SK-N-SH treated with all-trans-retinoic acid at 6 μM for 48 hours (cell line): Measurements from ENCODE around the gene XRN2.

Experiments used
- ATAC-seq: fragments of 200-7000 bp; cut with Tn5 transposase; 3 replicates; pipeline ENCODE4 v1.9.1; 2020; ENCODE audit warnings: mild to moderate bottlenecking, moderate library complexity
- ARNTL ChIP-seq: fragments of 450-650 bp; formaldehyde crosslinking; IDR thresholded peaks from 2 replicates; pipeline ENCODE4 v1.5.0; 2020; ENCODE audit warnings: low read depth, mild to moderate bottlenecking, moderate library complexity, borderline replicate concordance
- BACH2 ChIP-seq: fragments of 250-450 bp; sonication (Bioruptor Pico); IDR thresholded peaks from 2 replicates; pipeline ENCODE4 v1.9.0; 2021; ENCODE audit warnings: mild to moderate bottlenecking, borderline replicate concordance
- CREB5 ChIP-seq: fragments of 250-450 bp; sonication (Bioruptor Pico); IDR thresholded peaks from 2 replicates; pipeline ENCODE4 v1.5.1; 2020; ENCODE audit warnings: low read depth, mild to moderate bottlenecking, moderate library complexity
- ESRRG ChIP-seq: fragments of 250-450 bp; sonication (Bioruptor Pico); IDR thresholded peaks from 2 replicates; pipeline ENCODE4 v1.6.1; 2021; ENCODE audit warnings: mild to moderate bottlenecking
- GLIS3 ChIP-seq: fragments of 250-450 bp; sonication (Bioruptor Pico); IDR thresholded peaks from 2 replicates; pipeline ENCODE4 v1.5.0; 2020; ENCODE audit warnings: mild to moderate bottlenecking, moderate library complexity
- ISL1 ChIP-seq: fragments of 250-450 bp; sonication (Bioruptor Pico); IDR thresholded peaks from 2 replicates; pipeline ENCODE4 v2.1.2; 2022; ENCODE audit warnings: mild to moderate bottlenecking, moderate library complexity
- OSR1 ChIP-seq: fragments of 250-450 bp; sonication (Bioruptor Pico); IDR thresholded peaks from 2 replicates; pipeline ENCODE4 v1.8.0; 2022; ENCODE audit warnings: moderate library complexity, mild to moderate bottlenecking, inconsistent platforms
- PPARA ChIP-seq: fragments of 250-450 bp; sonication (Bioruptor Pico); IDR thresholded peaks from 2 replicates; pipeline ENCODE4 v1.5.0; 2020; ENCODE audit warnings: mild to moderate bottlenecking, borderline replicate concordance
- RARB ChIP-seq: fragments of 250-450 bp; sonication (Bioruptor Pico); IDR thresholded peaks from 2 replicates; pipeline ENCODE4 v1.8.0; 2021; ENCODE audit warnings: mild to moderate bottlenecking, moderate library complexity
- SNAI2 ChIP-seq: fragments of 250-450 bp; sonication (Bioruptor Pico); IDR thresholded peaks from 2 replicates; pipeline ENCODE4 v1.5.0; 2020; ENCODE audit warnings: mild to moderate bottlenecking, moderate library complexity
- TCF4 ChIP-seq: fragments of 250-450 bp; sonication (Bioruptor Pico); IDR thresholded peaks from 2 replicates; pipeline ENCODE4 v1.8.0; 2021; ENCODE audit warnings: mild to moderate bottlenecking, moderate library complexity, borderline replicate concordance
- TOX ChIP-seq: fragments of 250-450 bp; sonication (Bioruptor Pico); IDR thresholded peaks from 2 replicates; pipeline ENCODE4 v1.8.0; 2021; ENCODE audit warnings: mild to moderate bottlenecking, moderate library complexity, borderline replicate concordance
- ZC3H10 ChIP-seq: fragments of 250-450 bp; sonication (Bioruptor Pico); IDR thresholded peaks from 2 replicates; pipeline ENCODE4 v1.5.1; 2021; ENCODE audit warnings: mild to moderate bottlenecking, moderate library complexity
- ZFP3 ChIP-seq: fragments of 250-450 bp; sonication (Bioruptor Pico); IDR thresholded peaks from 2 replicates; pipeline ENCODE4 v1.5.0; 2020; ENCODE audit warnings: mild to moderate bottlenecking, moderate library complexity
- ZFP30 ChIP-seq: fragments of 450-650 bp; formaldehyde crosslinking; IDR thresholded peaks from 2 replicates; pipeline ENCODE4 v1.5.0; 2022; ENCODE audit warnings: mild to moderate bottlenecking, moderate library complexity
- ZNF70 ChIP-seq: fragments of 450-650 bp; formaldehyde crosslinking; IDR thresholded peaks from 2 replicates; pipeline ENCODE4 v1.5.0; 2020; ENCODE audit warnings: mild to moderate bottlenecking, moderate library complexity
- ZNF8 ChIP-seq: fragments of 450-650 bp; formaldehyde crosslinking; IDR thresholded peaks from 2 replicates; pipeline ENCODE4 v1.5.0; 2020; ENCODE audit warnings: mild to moderate bottlenecking, moderate library complexity
- TF ChIP-seq, protein P1 (sequence below): fragments of 250-450 bp; sonication (Bioruptor Pico); IDR thresholded peaks from 2 replicates; pipeline ENCODE4 v1.8.0; 2021; ENCODE audit warnings: low read depth, mild to moderate bottlenecking, moderate library complexity, borderline replicate concordance
- TF ChIP-seq, protein P2 (sequence below): fragments of 250-450 bp; sonication (Bioruptor Pico); IDR thresholded peaks from 2 replicates; pipeline ENCODE4 v1.8.0; 2020; ENCODE audit warnings: mild to moderate bottlenecking, moderate library complexity, borderline replicate concordance

The XRN2 gene

GRCh38 chr20:21339499-21339898 lies 36.4 kb downstream of the XRN2 start:
- ATAC-seq = no peak

DNA sequence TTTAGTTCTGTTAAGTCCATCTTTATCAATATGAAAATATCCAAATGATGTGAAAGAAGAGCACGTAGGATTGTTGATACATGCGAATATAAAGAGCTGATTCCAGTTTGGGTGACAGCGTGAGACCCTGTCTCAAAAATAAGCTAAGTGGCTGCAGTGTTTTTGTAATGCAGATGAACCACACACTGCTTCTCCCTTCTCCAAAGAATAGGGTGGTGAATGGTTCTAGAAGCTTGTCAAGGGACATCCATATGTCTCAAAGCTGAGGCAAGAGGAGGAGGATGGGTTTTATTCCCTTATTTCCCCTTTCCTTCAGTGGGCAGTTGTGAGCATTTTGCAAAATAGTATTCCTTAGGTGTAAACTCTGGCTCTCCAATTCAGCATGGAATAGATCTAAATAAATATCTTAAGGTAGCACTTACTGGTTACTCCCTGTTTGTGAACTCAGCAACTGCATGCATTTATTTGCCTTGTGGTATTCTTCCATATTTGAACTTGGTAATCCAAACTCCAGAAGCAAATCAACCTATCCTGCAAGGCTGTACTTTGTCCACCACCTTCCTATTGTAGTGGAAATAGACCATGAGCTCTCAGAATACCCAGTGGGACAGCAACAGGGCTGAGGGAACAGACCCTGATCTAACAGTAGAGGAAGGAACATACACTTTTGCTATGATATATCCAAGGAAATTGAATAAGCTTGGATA lies 38.0 kb downstream of the XRN2 start:
- no peak for ATAC-seq
- TF ChIP-seq ZC3H10 (no peak), ZNF70 (no peak), CREB5 (CRISPR knock-in tag) (no peak), ZFP3 (CRISPR knock-in tag) (no peak), ARNTL (CRISPR knock-in tag) (no peak)
- TF ChIP-seq, protein P1, sequence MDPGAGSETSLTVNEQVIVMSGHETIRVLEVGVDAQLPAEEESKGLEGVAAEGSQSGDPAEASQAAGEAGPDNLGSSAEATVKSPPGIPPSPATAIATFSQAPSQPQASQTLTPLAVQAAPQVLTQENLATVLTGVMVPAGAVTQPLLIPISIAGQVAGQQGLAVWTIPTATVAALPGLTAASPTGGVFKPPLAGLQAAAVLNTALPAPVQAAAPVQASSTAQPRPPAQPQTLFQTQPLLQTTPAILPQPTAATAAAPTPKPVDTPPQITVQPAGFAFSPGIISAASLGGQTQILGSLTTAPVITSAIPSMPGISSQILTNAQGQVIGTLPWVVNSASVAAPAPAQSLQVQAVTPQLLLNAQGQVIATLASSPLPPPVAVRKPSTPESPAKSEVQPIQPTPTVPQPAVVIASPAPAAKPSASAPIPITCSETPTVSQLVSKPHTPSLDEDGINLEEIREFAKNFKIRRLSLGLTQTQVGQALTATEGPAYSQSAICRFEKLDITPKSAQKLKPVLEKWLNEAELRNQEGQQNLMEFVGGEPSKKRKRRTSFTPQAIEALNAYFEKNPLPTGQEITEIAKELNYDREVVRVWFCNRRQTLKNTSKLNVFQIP (CRISPR knock-in tag) = no peak

More at GRCh38 chr20:21339499-21339898, 36.4 kb downstream of the XRN2 start:
- TF ChIP-seq BACH2 (CRISPR knock-in tag) (no peak), ZFP3 (CRISPR knock-in tag) (no peak), ZNF70 (no peak), SNAI2 (CRISPR knock-in tag) (no peak), RARB (CRISPR knock-in tag) (no peak)
- TF ChIP-seq, protein P1 (CRISPR knock-in tag) = no peak
- TF ChIP-seq, protein P2, sequence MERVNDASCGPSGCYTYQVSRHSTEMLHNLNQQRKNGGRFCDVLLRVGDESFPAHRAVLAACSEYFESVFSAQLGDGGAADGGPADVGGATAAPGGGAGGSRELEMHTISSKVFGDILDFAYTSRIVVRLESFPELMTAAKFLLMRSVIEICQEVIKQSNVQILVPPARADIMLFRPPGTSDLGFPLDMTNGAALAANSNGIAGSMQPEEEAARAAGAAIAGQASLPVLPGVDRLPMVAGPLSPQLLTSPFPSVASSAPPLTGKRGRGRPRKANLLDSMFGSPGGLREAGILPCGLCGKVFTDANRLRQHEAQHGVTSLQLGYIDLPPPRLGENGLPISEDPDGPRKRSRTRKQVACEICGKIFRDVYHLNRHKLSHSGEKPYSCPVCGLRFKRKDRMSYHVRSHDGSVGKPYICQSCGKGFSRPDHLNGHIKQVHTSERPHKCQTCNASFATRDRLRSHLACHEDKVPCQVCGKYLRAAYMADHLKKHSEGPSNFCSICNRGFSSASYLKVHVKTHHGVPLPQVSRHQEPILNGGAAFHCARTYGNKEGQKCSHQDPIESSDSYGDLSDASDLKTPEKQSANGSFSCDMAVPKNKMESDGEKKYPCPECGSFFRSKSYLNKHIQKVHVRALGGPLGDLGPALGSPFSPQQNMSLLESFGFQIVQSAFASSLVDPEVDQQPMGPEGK (CRISPR knock-in tag) = no peak

- ATAC-seq = no peak
- TF ChIP-seq TOX = no peak
- no peak for TF ChIP-seq ISL1 (CRISPR knock-in tag)
- no peak for TF ChIP-seq GLIS3 (CRISPR knock-in tag)
- no peak for TF ChIP-seq ZNF8 (CRISPR knock-in tag)
- TF ChIP-seq TCF4 (CRISPR knock-in tag) = no peak
- TF ChIP-seq CREB5 (CRISPR knock-in tag) = no peak
Observed at GRCh38 chr20:21342656-21343345, 39.7 kb downstream of the XRN2 start.

DNA sequence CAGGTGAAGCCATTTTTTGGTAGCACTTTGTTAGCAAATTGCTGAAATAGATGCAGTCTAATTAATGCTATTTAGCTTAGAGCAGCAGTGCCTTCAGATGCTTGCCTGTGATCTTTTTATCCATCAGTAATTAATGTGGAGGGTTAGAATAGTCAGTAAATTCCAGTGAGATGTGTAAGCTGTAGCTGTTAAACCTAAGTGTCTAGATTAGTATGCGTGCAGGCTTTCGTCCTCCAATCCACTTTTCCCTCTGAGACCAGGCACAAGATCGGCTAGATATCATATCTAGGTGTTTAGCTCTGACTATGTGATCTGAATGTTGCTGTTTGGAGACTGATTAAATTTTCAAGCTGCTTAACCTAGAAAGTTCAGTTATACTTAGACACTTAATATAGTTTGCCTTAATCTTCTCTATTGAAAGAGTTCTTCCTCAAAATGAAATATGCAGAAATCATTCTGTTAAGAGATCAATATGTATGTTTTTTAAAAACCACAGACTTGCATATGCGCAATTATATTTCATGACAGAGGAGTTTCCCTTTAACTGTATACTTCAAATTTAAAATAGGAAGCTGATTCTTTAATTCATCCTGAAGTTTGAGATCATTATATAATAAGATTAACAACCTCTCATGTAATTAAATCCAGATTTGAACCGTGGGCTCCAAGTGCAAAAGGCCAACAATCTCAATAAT lies 41.2 kb downstream of the XRN2 start:
- ATAC-seq = no peak

More for the DNA sequence above, 41.2 kb downstream of the XRN2 start:
- no peak for TF ChIP-seq ESRRG (CRISPR knock-in tag)
- no peak for TF ChIP-seq PPARA (CRISPR knock-in tag)
- no peak for TF ChIP-seq ZNF70
- TF ChIP-seq ZFP30 (CRISPR knock-in tag) = no peak
- TF ChIP-seq SNAI2 (CRISPR knock-in tag) = no peak
- no peak for TF ChIP-seq ISL1 (CRISPR knock-in tag)
- TF ChIP-seq ZC3H10 = no peak
- TF ChIP-seq ARNTL (CRISPR knock-in tag) = no peak
- no peak for TF ChIP-seq TOX
- TF ChIP-seq CREB5 (CRISPR knock-in tag) = no peak
- TF ChIP-seq ZNF8 (CRISPR knock-in tag) = no peak
- no peak for TF ChIP-seq ZFP3 (CRISPR knock-in tag)
- no peak for TF ChIP-seq OSR1 (CRISPR knock-in tag)
